IMR-90 (cell line): ENCODE results near the gene KCNG3. TPM values are rescaled to one million over a fixed set of nuclear protein-coding genes. Genes with fewer than 3 reads are reported as not detected.

Source experiments
- ATAC-seq: fragments of 200-7000 bp; cut with Tn5 transposase; 2 replicates; pipeline ENCODE4 v1.9.1; 2020; ENCODE audit warnings: low read depth, mild to moderate bottlenecking, moderate library complexity
- BruUV-seq: library from RNA; stranded (reverse); fragments of 400-500 nt; replicated peaks from 2 replicates; lab custom pipeline; 2021; lab: Mats Ljungman, UMichigan
- CTCF ChIA-PET: fragments of 300-600 bp; formaldehyde crosslinking; extraction: SDS; loops from one replicate; lab custom pipeline; 2021; ENCODE audit warnings: antibody characterized with exemption; lab: Yijun Ruan, JAX
- POLR2A ChIA-PET: fragments of 300-600 bp; sonication (Branson Sonifier 250); formaldehyde crosslinking; loops from one replicate; lab custom pipeline; 2022; ENCODE audit warnings: antibody characterized with exemption; ENCODE audit not compliant: unreplicated experiment; lab: Charles Lee
- DNase-seq: peaks from one replicate; pipeline ENCODE4 v3.0.0; 2013
- H2AFZ ChIP-seq: replicated peaks from 2 replicates; pipeline ENCODE3; 2013; ENCODE audit warnings: low read length, mild to moderate bottlenecking; ENCODE audit not compliant: poor library complexity
- H2AK5ac ChIP-seq: 2 replicates; pipeline ENCODE4 v1.6.1; 2013; ENCODE audit warnings: low read depth, low read length, inconsistent platforms
- H2AK9ac ChIP-seq: replicated peaks from 2 replicates; pipeline ENCODE3; 2013; ENCODE audit warnings: mild to moderate bottlenecking, low read depth, low read length, moderate library complexity; ENCODE audit not compliant: poor library complexity
- H2BK120ac ChIP-seq: 2 replicates; pipeline ENCODE4 v1.6.1; 2013; ENCODE audit warnings: low read depth, low read length, inconsistent platforms
- H2BK15ac ChIP-seq: 3 replicates; pipeline ENCODE4 v1.6.1; 2013; ENCODE audit warnings: low read depth, low read length, inconsistent platforms
- H2BK20ac ChIP-seq: 2 replicates; pipeline ENCODE4 v1.6.1; 2013; ENCODE audit warnings: low read depth, mild to moderate bottlenecking, inconsistent platforms, low read length, moderate library complexity
- H2BK5ac ChIP-seq: 2 replicates; pipeline ENCODE4 v1.6.1; 2013; ENCODE audit warnings: mild to moderate bottlenecking, low read depth, low read length, inconsistent platforms; ENCODE audit not compliant: poor library complexity, severe bottlenecking
- H3K14ac ChIP-seq: replicated peaks from 2 replicates; pipeline ENCODE4 v1.6.1; 2013; ENCODE audit warnings: low read depth, low read length, inconsistent platforms
- H3K18ac ChIP-seq: 2 replicates; pipeline ENCODE4 v1.6.1; 2013; ENCODE audit warnings: low read depth, low read length, control low read depth
- H3K23ac ChIP-seq: 2 replicates; pipeline ENCODE4 v1.6.1; 2013; ENCODE audit warnings: low read depth, low read length, inconsistent platforms
- H3K27ac ChIP-seq: 2 replicates; pipeline ENCODE4 v1.5.1; 2013; ENCODE audit warnings: mild to moderate bottlenecking, control low read depth, low read length; ENCODE audit not compliant: insufficient read depth
- H3K27me3 ChIP-seq: 2 replicates; pipeline ENCODE4 v1.6.1; 2013; ENCODE audit warnings: low read length; ENCODE audit not compliant: control insufficient read depth, insufficient read depth
- H3K36me3 ChIP-seq: 2 replicates; pipeline ENCODE4 v1.6.1; 2013; ENCODE audit warnings: low read length, mixed read lengths; ENCODE audit not compliant: control insufficient read depth, insufficient read depth
- H3K4ac ChIP-seq: 2 replicates; pipeline ENCODE4 v1.6.1; 2013; ENCODE audit warnings: low read depth, low read length, inconsistent platforms
- H3K4me1 ChIP-seq: 2 replicates; pipeline ENCODE4 v1.6.1; 2013; ENCODE audit warnings: low read length, mixed read lengths; ENCODE audit not compliant: control insufficient read depth, insufficient read depth
- H3K4me2 ChIP-seq: 2 replicates; pipeline ENCODE4 v1.6.1; 2013; ENCODE audit warnings: low read depth, mild to moderate bottlenecking, control low read depth, low read length, moderate library complexity
- H3K4me3 ChIP-seq: 2 replicates; pipeline ENCODE4 v1.5.1; 2013; ENCODE audit warnings: low read depth, mild to moderate bottlenecking, control low read depth, low read length, moderate library complexity; ENCODE audit not compliant: insufficient read depth
- H3K56ac ChIP-seq: 2 replicates; pipeline ENCODE4 v1.6.1; 2013; ENCODE audit warnings: low read length, inconsistent platforms; ENCODE audit not compliant: insufficient read depth; ENCODE audit errors: extremely low read depth
- H3K79me1 ChIP-seq, 2 experiments: 2 replicates each; pipeline ENCODE4 v1.6.1; 2013; ENCODE audit warnings: low read length in 2 of 2, inconsistent platforms in 1 of 2, low read depth in 1 of 2
- H3K9ac ChIP-seq: 2 replicates; pipeline ENCODE4 v1.6.1; 2013; ENCODE audit warnings: low read depth, low read length, control low read depth
- H3K9me1 ChIP-seq: 2 replicates; pipeline ENCODE4 v1.6.1; 2013; ENCODE audit warnings: low read length, inconsistent platforms; ENCODE audit not compliant: insufficient read depth
- H3K9me3 ChIP-seq: 2 replicates; pipeline ENCODE4 v1.6.1; 2013; ENCODE audit warnings: low read length; ENCODE audit not compliant: control insufficient read depth, insufficient read depth
- H4K20me1 ChIP-seq: 2 replicates; pipeline ENCODE4 v1.6.1; 2013; ENCODE audit warnings: low read length, inconsistent platforms; ENCODE audit not compliant: insufficient read depth
- H4K5ac ChIP-seq: 2 replicates; pipeline ENCODE4 v1.6.1; 2013; ENCODE audit warnings: mild to moderate bottlenecking, low read depth, low read length, control low read depth
- H4K8ac ChIP-seq, 2 experiments: 2 replicates each; pipeline ENCODE4 v1.6.1; 2013; ENCODE audit warnings: low read depth in 2 of 2, low read length in 2 of 2, control low read depth in 1 of 2, inconsistent platforms in 1 of 2
- H4K91ac ChIP-seq: 2 replicates; pipeline ENCODE4 v1.6.1; 2013; ENCODE audit warnings: low read depth, low read length, inconsistent platforms; ENCODE audit not compliant: insufficient read depth
- BHLHE40 ChIP-seq: fragments of 150-350 bp; IDR thresholded peaks from 2 replicates; pipeline ENCODE4 v1.6.1; 2016; ENCODE audit warnings: mild to moderate bottlenecking, low read depth, low read length
- CEBPB ChIP-seq: IDR thresholded peaks from 2 replicates; pipeline ENCODE4 v1.6.1; 2012; ENCODE audit warnings: low read depth, low read length, improper control_type of control experiment
- CHD1 ChIP-seq: IDR thresholded peaks from 2 replicates; pipeline ENCODE4 v1.6.1; 2012; ENCODE audit warnings: low read depth, low read length, improper control_type of control experiment
- FOS ChIP-seq: fragments of 150-350 bp; IDR thresholded peaks from 2 replicates; pipeline ENCODE4 v1.6.1; 2016; ENCODE audit warnings: low read depth, low read length
- MAFK ChIP-seq: IDR thresholded peaks from 2 replicates; pipeline ENCODE4 v1.6.1; 2012; ENCODE audit warnings: low read depth, low read length, improper control_type of control experiment
- MXI1 ChIP-seq: IDR thresholded peaks from 2 replicates; pipeline ENCODE4 v1.6.1; 2012; ENCODE audit warnings: low read depth, mild to moderate bottlenecking, low read length, moderate library complexity, borderline replicate concordance
- POLR2A ChIP-seq: IDR thresholded peaks from 2 replicates; pipeline ENCODE4 v1.6.1; 2012; ENCODE audit warnings: mild to moderate bottlenecking, low read depth, low read length
- RAD21 ChIP-seq: IDR thresholded peaks from 2 replicates; pipeline ENCODE4 v1.6.1; 2012; ENCODE audit warnings: low read length, improper control_type of control experiment
- RCOR1 ChIP-seq: IDR thresholded peaks from 2 replicates; pipeline ENCODE4 v1.6.1; 2012; ENCODE audit warnings: mild to moderate bottlenecking, low read length, improper control_type of control experiment; ENCODE audit not compliant: insufficient replicate concordance
- RFX5 ChIP-seq: IDR thresholded peaks from 2 replicates; pipeline ENCODE4 v1.8.0; 2012; ENCODE audit warnings: low read depth, mild to moderate bottlenecking, low read length, moderate library complexity
- WGBS, 2 experiments: methylation state at CpG; one replicate each; pipeline versions ENCODE4 v1.1.5 to v1.1.7; 2013; ENCODE audit warnings: missing lambda C conversion rate in 2 of 2; ENCODE audit not compliant: insufficient read length in 1 of 2; ENCODE audit errors: extremely low coverage in 2 of 2; 5-methylcytosine and 5-hydroxymethylcytosine counted together
- dilution Hi-C: fragments of 300-500 bp; cut with HindIII; formaldehyde crosslinking; loops from one replicate; pipeline ENCODE4 v1.14.3; 2018; ENCODE audit warnings: low sequenced_read_pairs; ENCODE audit not compliant: unreplicated experiment
- in situ Hi-C: fragments of 300-500 bp; cut with MboI; formaldehyde crosslinking; loops from 3 replicates; pipeline ENCODE4 v1.14.3; 2019; ENCODE audit warnings: low sequenced_read_pairs, inconsistent platforms, mixed read lengths
- intact Hi-C: fragments of 100-400 bp; cut with micrococcal nuclease; formaldehyde crosslinking; loops from 2 replicates; pipeline ENCODE4 v1.10.0; 2022
- polyA plus RNA-seq, 3 experiments: library from polyadenylated mRNA; depleted of rRNA; stranded (reverse); fragments of >200 nt; gene quantifications; 2 replicates each; pipeline ENCODE4 v1.2.3, GENCODE V29; 2012; ENCODE audit warnings: low replicate concordance in 1 of 3
- total RNA-seq: library from RNA; depleted of rRNA; stranded (reverse); fragments of >200 nt; gene quantifications from 2 replicates; pipeline ENCODE4 v1.2.3, GENCODE V29; 2012
- TF ChIP-seq, protein P1 (sequence below): fragments of 150-350 bp; IDR thresholded peaks from 2 replicates; pipeline ENCODE4 v1.6.1; 2016; ENCODE audit warnings: low read depth, mild to moderate bottlenecking, low read length, moderate library complexity, borderline replicate concordance
- TF ChIP-seq, protein P2 (sequence below): conservative IDR thresholded peaks from 2 replicates; pipeline ENCODE4 v1.5.1; 2012; ENCODE audit warnings: mild to moderate bottlenecking, low read depth, low read length, improper control_type of control experiment

KCNG3 gene
- total and polyA plus RNA-seq, 2 of the 4 experiments (the other 2 are of a cell fraction) = under 0.01 TPM; not detected in 1

DNA sequence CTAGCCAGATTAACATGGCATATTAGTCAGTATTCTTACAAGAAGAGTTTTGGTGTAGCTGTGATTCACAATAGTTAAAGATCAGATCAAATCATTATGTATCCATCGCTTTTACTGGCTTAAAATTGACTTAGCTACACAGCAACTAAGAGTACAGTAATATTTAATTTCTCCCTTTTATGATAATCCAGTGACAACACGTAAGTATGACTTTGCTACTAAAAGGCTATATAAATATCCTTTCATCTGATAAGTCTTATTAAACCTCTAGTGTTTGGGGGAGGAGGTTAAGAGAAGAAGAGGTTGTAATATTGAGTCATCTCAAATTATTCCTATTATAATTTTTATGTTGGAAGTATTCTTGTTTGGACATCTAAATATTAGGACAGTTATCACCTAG lies 51.0 kb downstream of the KCNG3 start:
- ChIA-PET POLR2A (no interaction called here), CTCF (no interaction called here)
- Histone ChIP-seq H3K27me3 (peaks cover 16% of the 10 kb centered on the region), H3K18ac (no peak overlapping the region), H2BK5ac (no peak overlapping the region), H3K14ac (no peak overlapping the region), H4K5ac (no peak overlapping the region), H3K4me2 (no peak overlapping the region), H2BK120ac (no peak overlapping the region), H4K8ac (no peak overlapping the region), H3K27ac (no peak overlapping the region), H2AFZ (no peak overlapping the region), H3K9me3 (no peaks in the 10 kb centered on the region), H3K56ac (no peak overlapping the region), H2BK20ac (no peak overlapping the region), H3K4me1 (no peaks in the 10 kb centered on the region), H3K4me3 (no peak overlapping the region), H3K9me1 (no peaks in the 10 kb centered on the region), H2BK15ac (no peak overlapping the region), H3K36me3 (no peaks in the 10 kb centered on the region), H3K9ac (no peak overlapping the region), H2AK9ac (no peak overlapping the region), H3K79me1 (no peaks in the 10 kb centered on the region), H2AK5ac (no peak overlapping the region), H3K23ac (no peak overlapping the region), H3K4ac (no peak overlapping the region), H4K20me1 (no peaks in the 10 kb centered on the region), H4K91ac (no peak overlapping the region)
- ATAC-seq = no peak
- intact Hi-C loops (no loop called here), in situ Hi-C loops (no loop called here), dilution Hi-C loops (no loop called here)
- TF ChIP-seq MXI1 (no peak), RCOR1 (no peak), CHD1 (no peak), BHLHE40 (no peak), RFX5 (no peak), FOS (no peak), POLR2A (no peak), MAFK (no peak), RAD21 (no peak), CEBPB (no peak)
- TF ChIP-seq, protein P1, sequence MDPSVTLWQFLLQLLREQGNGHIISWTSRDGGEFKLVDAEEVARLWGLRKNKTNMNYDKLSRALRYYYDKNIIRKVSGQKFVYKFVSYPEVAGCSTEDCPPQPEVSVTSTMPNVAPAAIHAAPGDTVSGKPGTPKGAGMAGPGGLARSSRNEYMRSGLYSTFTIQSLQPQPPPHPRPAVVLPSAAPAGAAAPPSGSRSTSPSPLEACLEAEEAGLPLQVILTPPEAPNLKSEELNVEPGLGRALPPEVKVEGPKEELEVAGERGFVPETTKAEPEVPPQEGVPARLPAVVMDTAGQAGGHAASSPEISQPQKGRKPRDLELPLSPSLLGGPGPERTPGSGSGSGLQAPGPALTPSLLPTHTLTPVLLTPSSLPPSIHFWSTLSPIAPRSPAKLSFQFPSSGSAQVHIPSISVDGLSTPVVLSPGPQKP = no peak
- TF ChIP-seq, protein P2, sequence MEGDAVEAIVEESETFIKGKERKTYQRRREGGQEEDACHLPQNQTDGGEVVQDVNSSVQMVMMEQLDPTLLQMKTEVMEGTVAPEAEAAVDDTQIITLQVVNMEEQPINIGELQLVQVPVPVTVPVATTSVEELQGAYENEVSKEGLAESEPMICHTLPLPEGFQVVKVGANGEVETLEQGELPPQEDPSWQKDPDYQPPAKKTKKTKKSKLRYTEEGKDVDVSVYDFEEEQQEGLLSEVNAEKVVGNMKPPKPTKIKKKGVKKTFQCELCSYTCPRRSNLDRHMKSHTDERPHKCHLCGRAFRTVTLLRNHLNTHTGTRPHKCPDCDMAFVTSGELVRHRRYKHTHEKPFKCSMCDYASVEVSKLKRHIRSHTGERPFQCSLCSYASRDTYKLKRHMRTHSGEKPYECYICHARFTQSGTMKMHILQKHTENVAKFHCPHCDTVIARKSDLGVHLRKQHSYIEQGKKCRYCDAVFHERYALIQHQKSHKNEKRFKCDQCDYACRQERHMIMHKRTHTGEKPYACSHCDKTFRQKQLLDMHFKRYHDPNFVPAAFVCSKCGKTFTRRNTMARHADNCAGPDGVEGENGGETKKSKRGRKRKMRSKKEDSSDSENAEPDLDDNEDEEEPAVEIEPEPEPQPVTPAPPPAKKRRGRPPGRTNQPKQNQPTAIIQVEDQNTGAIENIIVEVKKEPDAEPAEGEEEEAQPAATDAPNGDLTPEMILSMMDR = no peak
- BruUV-seq = no TSS peak
- WGBS, 2 experiments = no CpG with 5 or more reads among the region's 2 CpGs
- no peak for DNase-seq
